Measurements from ENCODE around the gene IGFBP5. TPM values are rescaled to one million over a fixed set of nuclear protein-coding genes. Genes with fewer than 3 reads are reported as not detected.

IGFBP5 gene
- total RNA-seq, 2 experiments from 2014 or later = not detected

DNA sequence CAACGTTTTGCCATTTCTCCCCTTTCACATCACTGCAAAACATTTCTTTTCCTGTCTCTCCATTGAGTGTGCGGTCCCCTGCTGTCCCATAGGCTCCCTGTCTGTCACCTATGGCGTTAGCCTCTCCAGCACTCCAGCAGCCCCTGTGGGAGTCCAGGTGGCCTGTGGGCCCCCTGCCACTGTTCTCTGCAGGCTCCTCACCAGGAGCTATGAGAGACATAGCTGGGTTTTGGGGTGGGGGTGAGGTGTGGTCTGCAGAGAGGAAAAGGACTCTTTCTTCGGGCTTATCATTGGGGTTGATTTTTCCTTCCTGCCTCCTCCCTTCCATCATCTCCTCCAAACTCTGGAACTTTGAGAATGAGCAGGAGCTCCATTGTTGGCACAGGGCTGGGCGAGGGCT lies 36.1 kb upstream of the IGFBP5 start:
- ATAC-seq = no peak
- ChIA-PET CTCF (no interaction called here), POLR2A (no interaction called here)
- intact Hi-C loops (cut with DNase I, micrococcal nuclease) = no loop called here
- Mint-ChIP-seq H3K27me3 (peaks cover 2% of the 10 kb centered on the region), H3K4me3 (no peak overlapping the region), H3K4me1 (no peaks in the 10 kb centered on the region), H3K9me3 (ENCODE audit: low read depth) (no peaks in the 10 kb centered on the region), H3K36me3 (ENCODE audit: low read depth) (no peaks in the 10 kb centered on the region), H3K27ac (no peak overlapping the region)
- DNase-seq = no peak

GRCh38 chr2:216730871-216731270 lies 35.5 kb upstream of the IGFBP5 start:
- POLR2A ChIA-PET = no interaction called here
- no peak overlapping the region for H3K27ac Mint-ChIP-seq
- CTCF ChIA-PET = no interaction called here

DNA sequence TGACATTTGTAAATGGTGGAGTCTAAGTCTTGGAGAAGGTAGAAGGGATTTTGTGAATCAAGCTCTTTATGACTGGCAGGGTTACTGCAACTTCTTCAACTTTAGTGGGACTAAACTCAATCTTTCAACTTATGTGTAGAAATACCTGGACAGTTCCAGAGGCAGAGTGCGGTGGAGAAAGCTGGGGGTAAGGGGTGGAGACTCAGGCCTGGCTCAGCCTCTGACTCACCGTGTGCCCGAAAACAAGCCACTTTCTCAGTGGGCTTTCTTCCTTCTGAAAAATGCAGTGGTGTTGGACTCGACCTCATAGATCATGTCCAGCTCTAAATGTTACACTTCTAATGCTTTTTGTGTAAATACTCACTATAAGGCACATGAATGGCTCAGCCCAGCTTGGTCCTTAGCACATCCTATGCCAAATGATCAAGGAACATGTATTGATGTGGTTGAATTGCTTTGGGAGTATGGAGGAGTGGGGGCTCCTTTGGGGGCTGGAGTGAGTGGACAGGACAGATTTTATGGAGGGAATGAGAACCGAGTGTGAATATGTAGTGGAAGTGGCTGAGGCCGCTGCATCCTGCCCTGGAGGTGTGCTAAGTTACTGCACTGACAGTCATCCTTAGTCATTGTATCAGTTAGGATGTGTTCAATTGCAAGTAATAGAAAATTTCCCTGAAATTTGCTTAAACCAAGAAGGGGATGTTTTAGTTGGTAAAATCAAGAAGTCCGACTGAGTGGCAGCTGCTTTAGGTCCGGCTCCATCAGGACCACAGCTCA lies 32.2 kb upstream of the IGFBP5 start:
- POLR2A ChIA-PET = no interaction called here
- Mint-ChIP-seq H3K36me3 (ENCODE audit: low read depth) (no peaks in the 10 kb centered on the region), H3K27me3 (peaks cover 2% of the 10 kb centered on the region), H3K9me3 (ENCODE audit: low read depth) (no peaks in the 10 kb centered on the region), H3K27ac (no peak overlapping the region), H3K4me1 (no peaks in the 10 kb centered on the region), H3K4me3 (no peak overlapping the region)
- no peak for DNase-seq
- ATAC-seq = no peak
- intact Hi-C loops (cut with DNase I, micrococcal nuclease) = no loop called here
- CTCF ChIA-PET = interaction anchor here (0.6 to 0.9 kb wide), 2 partner anchors 27 to 28 kb away, joined by 3 read pairs; no protein-coding TSS in a partner anchor

More at GRCh38 chr2:216730871-216731270, 35.5 kb upstream of the IGFBP5 start:
- no peaks in the 10 kb centered on the region for H3K4me1 Mint-ChIP-seq
- no peaks in the 10 kb centered on the region for H3K36me3 Mint-ChIP-seq (ENCODE audit: low read depth)
- intact Hi-C loops (cut with DNase I, micrococcal nuclease) = no loop called here
- H3K4me3 Mint-ChIP-seq = no peak overlapping the region
- no peaks in the 10 kb centered on the region for H3K9me3 Mint-ChIP-seq (ENCODE audit: low read depth)
- DNase-seq (no peak), ATAC-seq (no peak)
- H3K27me3 Mint-ChIP-seq = peaks cover 2% of the 10 kb centered on the region

- Mint-ChIP-seq H3K4me1 (no peaks in the 10 kb centered on the region), H3K4me3 (no peak overlapping the region), H3K27ac (no peak overlapping the region), H3K36me3 (ENCODE audit: low read depth) (no peaks in the 10 kb centered on the region), H3K9me3 (ENCODE audit: low read depth) (no peaks in the 10 kb centered on the region), H3K27me3 (no peaks in the 10 kb centered on the region)
- ChIA-PET CTCF (no interaction called here), POLR2A (no interaction called here)
- intact Hi-C loops (cut with DNase I, micrococcal nuclease) = no loop called here
- no peak for DNase-seq
- no peak for ATAC-seq
Observed at GRCh38 chr2:216724190-216724589, 28.8 kb upstream of the IGFBP5 start.

DNA sequence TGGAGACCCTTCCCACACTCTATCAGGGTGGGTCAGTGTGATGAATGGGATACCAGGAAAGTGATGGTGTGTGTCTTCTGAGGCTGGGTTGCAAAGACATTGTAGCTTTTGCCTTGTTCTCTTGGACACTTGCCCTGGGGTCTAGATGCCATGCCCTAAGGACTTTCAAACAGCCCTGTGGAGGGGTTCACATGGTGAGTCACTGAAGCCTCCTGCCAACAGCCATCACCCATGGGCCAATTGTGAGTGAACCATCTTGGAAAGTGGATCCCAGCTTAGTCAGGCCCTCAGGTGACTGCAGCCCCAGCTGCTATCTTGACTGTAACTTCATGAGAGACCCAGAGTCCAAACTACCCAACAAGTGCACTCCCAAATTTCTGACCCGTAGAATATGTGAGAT lies 25.8 kb upstream of the IGFBP5 start:
- DNase-seq (no peak), ATAC-seq (no peak)
- Mint-ChIP-seq H3K27me3 (peaks cover 4% of the 10 kb centered on the region), H3K9me3 (ENCODE audit: low read depth) (no peaks in the 10 kb centered on the region), H3K4me1 (no peaks in the 10 kb centered on the region), H3K36me3 (ENCODE audit: low read depth) (no peaks in the 10 kb centered on the region), H3K4me3 (no peak overlapping the region), H3K27ac (no peak overlapping the region)
- POLR2A ChIA-PET = no interaction called here
- CTCF ChIA-PET = no interaction called here
- intact Hi-C loops (cut with DNase I, micrococcal nuclease) = no loop called here

- H3K27me3 Mint-ChIP-seq = peaks cover 4% of the 10 kb centered on the region
- ATAC-seq (no peak), DNase-seq (no peak)
- H3K36me3 Mint-ChIP-seq (ENCODE audit: low read depth) = no peaks in the 10 kb centered on the region
- intact Hi-C loops (cut with DNase I, micrococcal nuclease) = no loop called here
- H3K4me1 Mint-ChIP-seq = no peaks in the 10 kb centered on the region
- H3K27ac Mint-ChIP-seq = no peak overlapping the region
- ChIA-PET POLR2A (no interaction called here), CTCF (no interaction called here)
- H3K4me3 Mint-ChIP-seq = no peak overlapping the region
- H3K9me3 Mint-ChIP-seq (ENCODE audit: low read depth) = no peaks in the 10 kb centered on the region
Observed at GRCh38 chr2:216720722-216721121, 25.4 kb upstream of the IGFBP5 start.

DNA sequence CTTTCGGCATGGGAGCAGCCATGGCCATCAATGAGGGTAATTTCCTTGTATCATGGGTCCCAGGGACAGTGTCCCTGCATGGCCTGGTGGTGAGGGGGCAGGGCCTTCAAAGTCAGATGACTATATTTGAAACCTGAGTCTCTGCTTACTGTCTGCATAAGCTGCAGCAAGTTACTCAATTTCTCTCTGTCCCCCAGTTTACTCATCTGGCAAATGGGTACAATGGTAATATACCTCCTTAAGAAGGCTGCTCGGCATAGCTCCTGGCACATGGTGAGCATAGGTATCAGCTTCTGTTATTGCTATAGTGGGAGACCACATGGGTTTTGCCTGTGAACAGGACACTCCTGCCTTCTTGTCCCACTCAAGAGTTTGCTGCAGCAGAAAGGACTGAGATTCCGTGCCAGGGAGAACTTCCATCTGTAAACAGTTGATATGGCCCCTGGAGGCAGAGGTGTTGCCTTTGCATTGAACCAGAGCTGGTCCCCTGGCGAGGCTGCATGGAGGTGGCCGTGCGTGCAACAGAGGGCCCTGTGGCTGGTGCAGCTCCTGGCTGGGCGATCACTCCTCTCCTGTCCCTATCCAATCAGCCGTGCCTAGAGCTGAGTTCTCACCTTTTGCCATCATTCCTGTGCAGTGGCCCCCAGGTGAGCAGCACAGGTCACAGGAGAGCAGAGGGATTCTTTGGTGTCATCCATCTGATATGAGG lies 22.7 kb upstream of the IGFBP5 start:
- POLR2A ChIA-PET = no interaction called here
- Mint-ChIP-seq H3K9me3 (ENCODE audit: low read depth) (no peaks in the 10 kb centered on the region), H3K4me3 (no peak overlapping the region), H3K27ac (no peak overlapping the region), H3K36me3 (ENCODE audit: low read depth) (no peaks in the 10 kb centered on the region), H3K4me1 (no peaks in the 10 kb centered on the region), H3K27me3 (peaks cover 4% of the 10 kb centered on the region)
- no peak for DNase-seq
- CTCF ChIA-PET = no interaction called here
- ATAC-seq = no peak
- intact Hi-C loops (cut with DNase I, micrococcal nuclease) = no loop called here

- ATAC-seq (no peak), DNase-seq (no peak)
- Mint-ChIP-seq H3K9me3 (ENCODE audit: low read depth) (no peaks in the 10 kb centered on the region), H3K27ac (no peak overlapping the region), H3K36me3 (ENCODE audit: low read depth) (no peaks in the 10 kb centered on the region), H3K4me3 (no peak overlapping the region), H3K27me3 (peaks cover 4% of the 10 kb centered on the region), H3K4me1 (no peaks in the 10 kb centered on the region)
- intact Hi-C loops (cut with DNase I, micrococcal nuclease) = no loop called here
- ChIA-PET CTCF (no interaction called here), POLR2A (no interaction called here)
Observed at GRCh38 chr2:216717491-216717901, 22.1 kb upstream of the IGFBP5 start.

GRCh38 chr2:216716109-216716508 lies 20.8 kb upstream of the IGFBP5 start:
- intact Hi-C loops (cut with DNase I, micrococcal nuclease) = no loop called here
- no peaks in the 10 kb centered on the region for H3K4me1 Mint-ChIP-seq
- POLR2A ChIA-PET = no interaction called here

GRCh38 chr2:216715402-216715974 lies 20.1 kb upstream of the IGFBP5 start:
- peaks cover 4% of the 10 kb centered on the region for H3K27me3 Mint-ChIP-seq
- ATAC-seq = no peak
- no peak overlapping the region for H3K4me3 Mint-ChIP-seq
- DNase-seq = no peak
- no peaks in the 10 kb centered on the region for H3K4me1 Mint-ChIP-seq
- no peaks in the 10 kb centered on the region for H3K36me3 Mint-ChIP-seq (ENCODE audit: low read depth)
- CTCF ChIA-PET = interaction anchor here (0.6 to 0.9 kb wide), 2 partner anchors 10 to 100 kb away, joined by 3 read pairs; no protein-coding TSS in a partner anchor
- intact Hi-C loops (cut with DNase I, micrococcal nuclease) = no loop called here
- POLR2A ChIA-PET = no interaction called here
- H3K9me3 Mint-ChIP-seq (ENCODE audit: low read depth) = no peaks in the 10 kb centered on the region
- no peak overlapping the region for H3K27ac Mint-ChIP-seq

More at GRCh38 chr2:216716109-216716508, 20.8 kb upstream of the IGFBP5 start:
- Mint-ChIP-seq H3K36me3 (ENCODE audit: low read depth) (no peaks in the 10 kb centered on the region), H3K4me3 (no peak overlapping the region), H3K9me3 (ENCODE audit: low read depth) (no peaks in the 10 kb centered on the region), H3K27ac (no peak overlapping the region), H3K27me3 (peaks cover 4% of the 10 kb centered on the region)
- ATAC-seq (no peak), DNase-seq (no peak)
- CTCF ChIA-PET = interaction anchor here (0.5 to 0.9 kb wide), 3 partner anchors 11 to 1446 kb away, joined by 3 read pairs; no protein-coding TSS in a partner anchor

DNA sequence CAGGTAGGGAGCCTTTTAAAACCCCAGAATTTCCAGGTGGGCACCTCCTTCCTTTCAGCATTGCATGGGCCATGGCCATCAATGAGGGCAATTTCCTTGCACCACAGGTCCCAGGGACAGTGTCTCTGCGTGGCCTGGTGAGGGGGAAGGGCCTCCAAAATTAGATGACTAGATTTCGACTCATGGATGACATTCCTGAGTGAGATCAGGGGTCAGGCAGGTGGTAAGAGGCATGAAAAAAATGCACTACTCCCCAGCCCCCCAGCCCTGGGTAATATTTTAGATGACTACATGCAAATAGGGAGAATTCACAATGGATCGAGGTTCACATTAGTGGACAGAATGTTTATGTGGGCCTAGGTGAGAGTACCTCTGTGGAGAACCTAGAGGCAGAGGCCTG lies 19.0 kb upstream of the IGFBP5 start:
- no peak overlapping the region for H3K27ac Mint-ChIP-seq
- POLR2A ChIA-PET = no interaction called here
- no peaks in the 10 kb centered on the region for H3K4me1 Mint-ChIP-seq
- no peak for ATAC-seq
- H3K9me3 Mint-ChIP-seq (ENCODE audit: low read depth) = no peaks in the 10 kb centered on the region
- peaks cover 4% of the 10 kb centered on the region for H3K27me3 Mint-ChIP-seq
- DNase-seq = no peak
- H3K36me3 Mint-ChIP-seq (ENCODE audit: low read depth) = no peaks in the 10 kb centered on the region
- intact Hi-C loops (cut with DNase I, micrococcal nuclease) = no loop called here
- CTCF ChIA-PET = no interaction called here
- H3K4me3 Mint-ChIP-seq = no peak overlapping the region
